Tibial nerve (tissue), 4 donors: ENCODE measurements around the gene IRX5. TPM values are rescaled to one million over a fixed set of nuclear protein-coding genes. Genes with fewer than 3 reads are reported as not detected.

ENCODE experiments used
- DNase-seq, 2 donors: peaks; one replicate each; pipeline ENCODE4 v3.0.0-alpha.2; 2019; ENCODE audit warnings: low spot score in 2 of 2
- H3K27ac ChIP-seq, 4 donors: fragments of 200-600 bp; sonication (generic) in 3 of 4; one replicate each; pipeline ENCODE4 v1.5.1; 2017 to 2019; ENCODE audit warnings: mild to moderate bottlenecking in 1 of 4
- H3K27me3 ChIP-seq, 2 donors: fragments of 200-600 bp; sonication (generic) in 1 of 2; one replicate each; pipeline versions ENCODE4 v1.5.1 to v1.6.0; 2017 to 2019
- H3K36me3 ChIP-seq, 3 donors: fragments of 200-600 bp; sonication (generic); one replicate each; pipeline ENCODE4 v1.5.1; 2018 to 2019
- H3K4me1 ChIP-seq, 4 donors: fragments of 200-600 bp; sonication (generic) in 3 of 4; one replicate each; pipeline ENCODE4 v1.5.1; 2017 to 2019
- H3K4me3 ChIP-seq, 4 donors: fragments of 200-600 bp; sonication (generic) in 3 of 4; one replicate each; pipeline ENCODE4 v1.5.1; 2017 to 2019; ENCODE audit warnings: mild to moderate bottlenecking in 1 of 4, moderate library complexity in 1 of 4
- H3K9me3 ChIP-seq, 4 donors: fragments of 200-600 bp; sonication (generic) in 3 of 4; one replicate each; pipeline ENCODE4 v1.5.1; 2017 to 2019
- EP300 ChIP-seq, 2 donors: sonication (generic); formaldehyde crosslinking; IDR thresholded peaks; one replicate each; pipeline ENCODE4 v1.6.1; 2017; ENCODE audit warnings: antibody characterized with exemption in 2 of 2, mild to moderate bottlenecking in 1 of 2
- POLR2A ChIP-seq, 2 donors: fragments of 450-650 bp; IDR thresholded peaks; one replicate each; pipeline ENCODE4 v1.6.1; 2017; ENCODE audit warnings: antibody characterized with exemption in 2 of 2, mild to moderate bottlenecking in 2 of 2, moderate library complexity in 2 of 2
- WGBS, 2 donors: methylation state at CpG; one replicate each; pipeline ENCODE4 v1.1.5; 2018; 5-methylcytosine and 5-hydroxymethylcytosine counted together
- total RNA-seq, 4 donors: library from RNA; depleted of rRNA; stranded (reverse); fragments of >200 nt; gene quantifications; one replicate each; pipeline ENCODE4 v1.1.0, GENCODE V29; 2016
- TF ChIP-seq, protein P1 (sequence below), 5 experiments: fragments of 200-600 bp in 3 of 5; fragments of 450-650 bp in 2 of 5; sonication (generic) in 3 of 5; IDR thresholded peaks; one replicate each; pipeline ENCODE4 v1.5.1; 2016 to 2019; ENCODE audit warnings: antibody characterized with exemption in 5 of 5, mild to moderate bottlenecking in 3 of 5, moderate library complexity in 2 of 5

Gene IRX5
- total RNA-seq, 4 donors from 2014 or later: not detected

DNA sequence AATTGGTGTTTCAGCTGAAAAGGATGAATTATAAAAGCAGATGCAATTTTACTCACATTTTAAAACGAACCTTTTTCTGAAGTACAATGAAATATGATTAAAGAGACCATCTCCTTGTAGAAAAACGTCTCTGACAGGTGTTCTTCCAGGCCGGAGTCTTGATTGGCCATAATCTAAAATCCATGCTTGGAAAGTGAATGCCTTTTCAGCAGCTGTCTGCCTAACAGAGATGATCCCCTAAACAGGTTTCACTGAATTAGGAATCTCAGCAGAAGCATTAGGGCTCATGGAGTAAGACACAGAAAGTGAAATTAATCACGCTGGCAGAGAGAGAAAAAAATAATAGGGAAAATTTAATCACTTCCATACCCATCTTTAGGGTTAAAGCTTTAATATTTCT is 39.3 kb upstream of the IRX5 start:
- H3K4me1 ChIP-seq: no peaks in the 10 kb centered on the region
- no peaks in the 10 kb centered on the region for H3K36me3 ChIP-seq
- TF ChIP-seq POLR2A (IDR thresholded peaks at IDR 0.05) (no peak), EP300 (IDR thresholded peaks at IDR 0.05) (no peak)
- TF ChIP-seq, protein P1, sequence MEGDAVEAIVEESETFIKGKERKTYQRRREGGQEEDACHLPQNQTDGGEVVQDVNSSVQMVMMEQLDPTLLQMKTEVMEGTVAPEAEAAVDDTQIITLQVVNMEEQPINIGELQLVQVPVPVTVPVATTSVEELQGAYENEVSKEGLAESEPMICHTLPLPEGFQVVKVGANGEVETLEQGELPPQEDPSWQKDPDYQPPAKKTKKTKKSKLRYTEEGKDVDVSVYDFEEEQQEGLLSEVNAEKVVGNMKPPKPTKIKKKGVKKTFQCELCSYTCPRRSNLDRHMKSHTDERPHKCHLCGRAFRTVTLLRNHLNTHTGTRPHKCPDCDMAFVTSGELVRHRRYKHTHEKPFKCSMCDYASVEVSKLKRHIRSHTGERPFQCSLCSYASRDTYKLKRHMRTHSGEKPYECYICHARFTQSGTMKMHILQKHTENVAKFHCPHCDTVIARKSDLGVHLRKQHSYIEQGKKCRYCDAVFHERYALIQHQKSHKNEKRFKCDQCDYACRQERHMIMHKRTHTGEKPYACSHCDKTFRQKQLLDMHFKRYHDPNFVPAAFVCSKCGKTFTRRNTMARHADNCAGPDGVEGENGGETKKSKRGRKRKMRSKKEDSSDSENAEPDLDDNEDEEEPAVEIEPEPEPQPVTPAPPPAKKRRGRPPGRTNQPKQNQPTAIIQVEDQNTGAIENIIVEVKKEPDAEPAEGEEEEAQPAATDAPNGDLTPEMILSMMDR (IDR thresholded peaks at IDR 0.05): no peak
- H3K9me3 ChIP-seq: peaks cover 0 to 6% (median 0%) of the 10 kb centered on the region in 4 donors
- H3K4me3 ChIP-seq: no peak overlapping the region
- H3K27ac ChIP-seq: no peak overlapping the region
- WGBS, 2 donors: 63 to 64% methylated on average over 4 of the region's 4 CpGs
- no peaks in the 10 kb centered on the region for H3K27me3 ChIP-seq
- no peak for DNase-seq

DNA sequence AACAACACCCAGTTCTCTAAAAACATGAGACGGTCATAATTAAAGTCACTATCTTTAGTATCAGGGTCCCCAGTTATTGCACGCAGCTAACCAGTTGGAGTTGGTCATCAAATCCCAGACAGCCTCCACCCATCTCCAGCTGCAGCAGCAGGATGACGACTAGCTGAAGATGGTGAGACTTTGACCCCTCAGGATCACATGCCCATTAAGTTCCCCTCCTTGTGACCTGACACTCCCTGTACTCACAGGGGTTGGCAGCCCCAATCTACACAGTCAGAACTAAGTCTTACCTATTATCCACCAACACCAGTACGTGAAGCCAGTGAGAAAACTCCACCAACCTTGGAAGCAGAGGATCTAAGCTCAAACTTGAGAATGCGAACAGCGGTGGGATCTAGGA is 37.7 kb upstream of the IRX5 start:
- H3K27me3 ChIP-seq: no peaks in the 10 kb centered on the region
- no peak overlapping the region for H3K27ac ChIP-seq
- WGBS, 2 donors: 85 to 86% methylated on average over 6 of the region's 6 CpGs
- H3K36me3 ChIP-seq: no peaks in the 10 kb centered on the region
- no peaks in the 10 kb centered on the region for H3K4me1 ChIP-seq
- H3K9me3 ChIP-seq: no peaks in the 10 kb centered on the region
- H3K4me3 ChIP-seq: no peak overlapping the region
- no peak for TF ChIP-seq EP300 (IDR thresholded peaks at IDR 0.05)
- DNase-seq: no peak

DNA sequence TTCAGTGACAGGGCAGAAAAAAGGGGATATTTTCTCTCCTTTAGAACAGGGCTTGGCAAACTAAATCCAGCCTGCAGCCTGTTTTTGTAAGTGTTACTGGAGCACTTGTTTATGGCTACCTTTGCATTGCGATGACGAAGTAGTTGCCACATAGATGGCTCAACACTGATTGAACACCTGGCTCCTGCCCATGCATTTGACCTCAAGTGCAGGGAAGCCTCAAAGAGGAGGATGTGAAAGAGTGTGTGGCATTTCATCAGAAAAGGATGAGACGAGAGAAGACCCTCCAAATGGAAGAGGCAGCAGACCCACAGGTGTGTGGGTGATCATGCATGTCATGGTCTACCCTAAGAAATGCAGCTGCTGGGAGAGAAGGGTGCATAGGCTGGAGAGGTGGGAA is 32.7 kb upstream of the IRX5 start:
- H3K27ac ChIP-seq: no peak overlapping the region
- H3K4me1 ChIP-seq: no peaks in the 10 kb centered on the region
- H3K4me3 ChIP-seq: no peak overlapping the region
- TF ChIP-seq POLR2A (IDR thresholded peaks at IDR 0.05) (no peak), EP300 (IDR thresholded peaks at IDR 0.05) (no peak)
- TF ChIP-seq, protein P1 (IDR thresholded peaks at IDR 0.05): no peak
- DNase-seq: no peak
- no peaks in the 10 kb centered on the region for H3K27me3 ChIP-seq
- WGBS, 2 donors: 81% methylated on average over 3 of the region's 3 CpGs
- H3K9me3 ChIP-seq: peaks cover 0 to 9% (median 0%) of the 10 kb centered on the region in 4 donors
- no peaks in the 10 kb centered on the region for H3K36me3 ChIP-seq

DNA sequence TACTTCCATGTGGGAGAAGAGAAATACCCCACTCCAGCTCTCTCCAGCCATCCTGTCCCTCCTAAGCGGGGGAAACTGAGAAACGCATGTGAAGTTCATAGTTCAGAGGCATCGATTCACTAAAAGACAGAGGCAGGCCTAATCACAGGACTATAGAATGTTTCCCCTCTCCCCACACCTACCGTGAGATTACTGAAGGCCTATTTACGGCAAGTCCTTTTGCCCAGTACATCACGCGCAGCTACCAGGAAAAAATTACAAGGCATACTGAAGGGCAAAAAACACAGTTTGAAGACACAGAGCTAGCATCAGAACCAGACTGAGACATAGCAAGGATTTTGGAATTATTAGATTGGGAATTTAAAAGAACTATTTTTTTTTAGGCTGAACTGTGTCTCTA is 29.1 kb upstream of the IRX5 start:
- no peaks in the 10 kb centered on the region for H3K36me3 ChIP-seq
- no peak overlapping the region for H3K27ac ChIP-seq
- H3K9me3 ChIP-seq: peaks cover 0 to 21% (median 0%) of the 10 kb centered on the region in 4 donors
- WGBS, 2 donors: 87 to 94% methylated on average over 7 of the region's 7 CpGs
- H3K4me3 ChIP-seq: no peak overlapping the region
- TF ChIP-seq, protein P1 (IDR thresholded peaks at IDR 0.05): no peak
- TF ChIP-seq EP300 (IDR thresholded peaks at IDR 0.05) (no peak), POLR2A (IDR thresholded peaks at IDR 0.05) (no peak)
- DNase-seq: no peak
- H3K4me1 ChIP-seq: no peaks in the 10 kb centered on the region
- no peaks in the 10 kb centered on the region for H3K27me3 ChIP-seq

DNA sequence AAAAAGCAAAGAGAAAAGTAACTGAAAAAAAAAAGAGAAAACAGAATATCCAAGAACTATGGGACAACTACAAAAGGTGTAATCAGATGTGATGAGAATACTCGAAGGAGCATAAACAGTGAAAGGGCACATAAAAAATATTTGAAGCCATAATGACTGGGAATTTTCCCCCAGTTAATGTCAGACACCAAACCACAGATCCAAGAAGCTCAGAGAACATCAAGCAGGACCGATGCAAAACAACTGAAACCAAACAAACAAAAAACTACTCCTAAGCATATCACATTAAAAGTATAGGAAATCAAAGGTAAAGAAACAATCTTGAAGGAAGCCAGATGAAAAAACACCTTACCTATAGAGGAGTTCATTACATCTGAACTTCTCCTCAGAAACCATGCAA is 27.6 kb upstream of the IRX5 start:
- no peak for DNase-seq
- Histone ChIP-seq H3K9me3 (peaks cover 0 to 21% (median 0%) of the 10 kb centered on the region in 4 donors), H3K4me3 (no peak overlapping the region), H3K27me3 (no peaks in the 10 kb centered on the region), H3K27ac (no peak overlapping the region), H3K4me1 (no peaks in the 10 kb centered on the region), H3K36me3 (no peaks in the 10 kb centered on the region)
- no peak for TF ChIP-seq POLR2A (IDR thresholded peaks at IDR 0.05)
- TF ChIP-seq EP300 (IDR thresholded peaks at IDR 0.05): no peak
- TF ChIP-seq, protein P1 (IDR thresholded peaks at IDR 0.05): no peak
- 79 to 90% methylated on average over 2 of the region's 2 CpGs for whole genome bisulfite sequencing, 2 donors

DNA sequence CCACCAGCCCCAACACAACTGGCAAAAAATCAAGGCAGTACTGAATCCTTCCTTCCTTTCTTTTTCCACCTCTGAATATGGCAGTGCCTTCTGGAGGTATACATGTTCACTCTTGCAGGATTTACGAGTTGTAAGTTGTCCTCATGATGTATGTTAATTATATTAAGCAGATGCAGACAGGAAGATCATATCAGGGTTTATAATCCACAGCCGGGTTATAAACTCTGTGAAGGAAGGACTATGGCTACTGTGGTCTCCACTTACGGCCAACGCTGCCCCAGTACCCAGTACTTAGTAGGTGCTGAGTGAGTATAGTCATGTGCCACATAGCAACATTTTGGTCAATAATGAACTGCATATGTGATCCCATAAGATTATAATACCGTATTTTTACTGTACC is 19.6 kb upstream of the IRX5 start:
- no peaks in the 10 kb centered on the region for H3K27me3 ChIP-seq
- 82 to 83% methylated on average over 5 of the region's 5 CpGs for WGBS, 2 donors
- no peak overlapping the region for H3K27ac ChIP-seq
- H3K4me3 ChIP-seq: no peak overlapping the region
- H3K4me1 ChIP-seq: no peaks in the 10 kb centered on the region
- H3K9me3 ChIP-seq: no peaks in the 10 kb centered on the region
- H3K36me3 ChIP-seq: no peaks in the 10 kb centered on the region
- DNase-seq: no peak
- TF ChIP-seq POLR2A (IDR thresholded peaks at IDR 0.05): no peak
- TF ChIP-seq, protein P1 (IDR thresholded peaks at IDR 0.05): no peak
- TF ChIP-seq EP300 (IDR thresholded peaks at IDR 0.05): no peak
